GM12891 (cell line): ENCODE results near the gene ENG.

ENCODE experiments used
- DNase-seq: peaks from one replicate; pipeline ENCODE4 v3.0.0; 2011; ENCODE audit warnings: low spot score; ENCODE audit not compliant: insufficient read length
- FAIRE-seq: peaks from 2 replicates; lab custom pipeline; 2011; peaks lifted over from hg19 to GRCh38; lab: Jason Lieb, UNC
- PAX5 ChIP-seq: IDR thresholded peaks from 2 replicates; pipeline ENCODE4 v1.6.1; 2011; ENCODE audit warnings: low read length, moderate library complexity, mild to moderate bottlenecking; ENCODE audit not compliant: insufficient read depth, severe bottlenecking
- POLR2A ChIP-seq: IDR thresholded peaks from 2 replicates; pipeline ENCODE4 v1.6.1; 2011; ENCODE audit warnings: low read depth, low read length, control low read depth
- POLR2AphosphoS5 ChIP-seq: IDR thresholded peaks from 2 replicates; pipeline ENCODE4 v1.6.1; 2011; ENCODE audit warnings: low read depth, low read length, control low read depth
- POU2F2 ChIP-seq: IDR thresholded peaks from 2 replicates; pipeline ENCODE4 v1.6.1; 2011; ENCODE audit warnings: low read depth, mild to moderate bottlenecking, control low read depth, low read length, moderate library complexity
- SPI1 ChIP-seq: IDR thresholded peaks from 2 replicates; pipeline ENCODE4 v1.6.1; 2011; ENCODE audit warnings: low read depth, low read length, control low read depth
- TAF1 ChIP-seq: IDR thresholded peaks from 2 replicates; pipeline ENCODE4 v1.6.1; 2011; ENCODE audit warnings: low read depth, low read length, control low read depth

Gene ENG

DNA sequence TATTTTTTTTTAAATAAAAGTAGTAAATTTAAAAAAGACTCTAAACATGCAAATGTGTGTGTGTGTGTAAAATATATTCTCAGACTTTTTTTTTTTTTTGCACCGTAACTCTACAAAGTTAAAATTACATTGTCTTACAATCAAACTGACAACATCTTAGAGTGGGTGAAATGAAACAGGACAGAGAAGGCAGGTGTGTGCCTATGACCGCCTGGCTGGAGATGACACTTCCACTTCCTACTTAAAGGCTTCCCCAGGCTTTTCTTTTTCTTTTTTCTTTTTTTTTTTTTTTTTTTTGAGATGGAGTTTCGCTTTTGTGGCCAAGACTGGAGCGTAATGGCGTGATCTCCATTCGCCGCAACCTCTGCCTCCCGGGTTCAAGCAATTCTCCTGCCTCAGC lies 25.7 kb upstream of the ENG start:
- no peak for DNase-seq
- TF ChIP-seq SPI1 = peak; percentile 50
- TF ChIP-seq POU2F2 = no peak

GRCh38 chr9:127878652-127879390 lies 24.4 kb upstream of the ENG start:
- TF ChIP-seq POU2F2 = peak; percentile 30; the same call in 1 of the 2 replicates
- no peak for TF ChIP-seq POLR2A
- DNase-seq (no peak), FAIRE-seq (no peak)

More for the DNA sequence above, 25.7 kb upstream of the ENG start:
- FAIRE-seq = no peak

DNA sequence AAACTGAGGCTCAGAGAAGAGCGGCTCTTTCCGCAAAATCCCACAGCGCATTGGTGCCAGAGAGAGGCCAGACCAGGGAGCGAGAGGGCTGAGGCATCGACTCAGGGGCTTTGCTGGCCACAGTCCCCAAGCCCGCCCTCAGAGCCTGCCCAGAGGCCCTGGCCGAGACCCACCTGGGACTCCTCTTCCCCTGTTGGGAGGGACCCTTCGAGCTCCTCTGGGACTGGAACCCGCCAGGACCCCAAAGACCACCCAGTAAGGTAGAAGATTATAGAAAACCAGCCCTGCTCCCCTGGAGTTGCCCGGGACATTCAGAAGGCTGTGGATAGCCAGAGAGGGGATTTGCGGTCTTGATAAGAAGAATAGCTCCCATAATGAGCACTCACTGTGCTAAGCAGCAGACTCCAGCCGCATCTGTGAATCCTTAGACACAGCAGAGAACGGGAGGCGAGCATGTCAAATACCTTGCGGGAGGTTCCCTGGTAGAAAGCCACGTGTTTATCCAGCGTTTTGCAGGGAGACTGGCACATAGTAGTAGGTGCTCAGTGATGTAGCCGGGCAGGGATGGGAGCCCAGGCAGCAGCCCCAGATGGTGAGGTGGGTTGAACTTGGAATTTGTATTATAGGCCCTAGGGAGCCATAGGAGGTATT lies 23.7 kb upstream of the ENG start:
- DNase-seq (no peak), FAIRE-seq (no peak)
- TF ChIP-seq POU2F2 = no peak
- TF ChIP-seq POLR2AphosphoS5 = no peak
- TF ChIP-seq POLR2A = no peak
- no peak for TF ChIP-seq PAX5
- no peak for TF ChIP-seq TAF1
- TF ChIP-seq SPI1 = no peak

- no peak for DNase-seq
- FAIRE-seq = no peak
- TF ChIP-seq PAX5 (no peak), TAF1 (no peak), POLR2AphosphoS5 (no peak), SPI1 (no peak), POU2F2 (no peak), POLR2A (no peak)
Observed at GRCh38 chr9:127877566-127877998, 23.1 kb upstream of the ENG start, which contains the start of gene AK1. AK1 (minus strand) TSS chr9:127877675; CDS start chr9:127874617, 3,058 bp downstream.

DNA sequence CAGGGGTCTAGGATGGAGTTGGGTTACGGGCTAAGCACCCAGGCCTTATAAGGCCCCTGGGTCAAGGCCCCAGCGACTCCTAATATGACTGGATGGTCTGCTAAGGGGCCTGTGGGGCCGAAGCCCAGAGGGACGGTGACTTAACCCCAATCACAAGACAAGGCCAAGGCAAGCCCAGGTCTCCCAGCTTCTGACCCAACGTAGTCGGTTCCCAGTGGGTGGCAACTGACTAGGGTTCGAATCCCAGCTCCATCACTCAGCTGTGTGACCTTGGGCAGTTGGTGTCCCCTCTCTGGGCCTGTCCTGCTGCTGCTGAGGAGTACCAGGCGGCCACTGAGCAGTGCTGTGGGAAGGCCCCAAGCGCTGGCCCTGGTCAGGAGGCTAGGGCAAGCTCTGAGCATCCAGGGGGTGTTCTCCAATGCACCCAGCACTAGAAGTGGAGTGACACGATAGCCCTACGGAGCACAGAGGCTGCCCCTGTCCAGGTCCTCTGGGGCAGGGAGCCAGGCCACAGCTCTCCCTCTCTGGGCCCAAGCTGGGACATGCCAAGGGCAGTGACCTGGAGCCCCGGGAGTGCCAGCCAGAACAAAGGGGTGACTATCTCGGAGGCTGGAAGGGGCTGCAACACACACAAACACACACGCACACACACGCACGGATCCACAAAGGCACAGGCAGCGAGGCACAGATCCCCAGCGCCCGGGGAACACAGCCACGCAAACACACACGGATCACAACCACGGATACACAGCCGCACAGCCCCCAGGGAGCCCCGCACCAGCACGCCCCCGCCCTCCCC lies 22.5 kb upstream of the ENG start:
- DNase-seq (no peak), FAIRE-seq (no peak)

DNA sequence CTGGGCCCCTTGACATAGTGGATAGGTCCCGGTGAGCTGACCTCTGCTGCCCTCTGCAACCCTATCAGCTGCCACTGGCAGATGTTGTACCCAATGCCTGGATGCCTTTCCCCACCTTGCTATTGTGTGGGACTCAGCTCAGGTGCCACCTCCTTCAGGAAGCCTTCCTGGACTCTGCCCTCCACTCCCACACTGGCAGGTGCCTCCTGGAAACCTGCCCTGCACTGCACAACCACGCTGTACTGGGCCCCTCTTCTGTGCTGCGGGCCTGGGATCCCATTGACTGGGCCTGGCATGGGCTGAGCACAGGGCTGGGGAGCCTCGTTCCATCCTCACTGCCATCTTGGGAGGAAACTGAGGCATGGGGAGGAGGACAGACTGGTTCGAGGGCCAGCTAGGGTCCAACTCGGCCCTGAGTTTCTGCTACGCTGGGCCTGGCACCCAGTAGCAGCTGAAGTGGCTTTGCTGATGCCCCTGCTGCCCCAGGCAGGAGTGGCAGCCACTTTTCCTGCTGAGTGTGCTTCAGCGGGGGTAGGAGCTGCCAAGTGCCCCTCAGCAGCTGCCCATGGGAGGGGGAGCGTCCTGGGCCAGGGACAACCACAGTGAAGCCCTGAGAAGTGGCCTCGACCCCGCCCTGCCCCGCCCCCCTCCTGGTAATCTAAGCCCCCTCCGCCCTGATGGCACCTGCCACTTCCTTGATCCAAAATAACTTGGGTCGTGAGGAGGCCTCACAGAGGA lies 21.7 kb upstream of the ENG start:
- no peak for FAIRE-seq
- TF ChIP-seq TAF1 (no peak), POLR2A (no peak), POU2F2 (no peak), POLR2AphosphoS5 (no peak), SPI1 (no peak), PAX5 (no peak)
- DNase-seq = no peak

More for the DNA sequence above, 22.5 kb upstream of the ENG start:
- TF ChIP-seq SPI1 = no peak
- TF ChIP-seq POLR2AphosphoS5 = no peak
- no peak for TF ChIP-seq POLR2A
- no peak for TF ChIP-seq PAX5
- no peak for TF ChIP-seq TAF1
- TF ChIP-seq POU2F2 = no peak

DNA sequence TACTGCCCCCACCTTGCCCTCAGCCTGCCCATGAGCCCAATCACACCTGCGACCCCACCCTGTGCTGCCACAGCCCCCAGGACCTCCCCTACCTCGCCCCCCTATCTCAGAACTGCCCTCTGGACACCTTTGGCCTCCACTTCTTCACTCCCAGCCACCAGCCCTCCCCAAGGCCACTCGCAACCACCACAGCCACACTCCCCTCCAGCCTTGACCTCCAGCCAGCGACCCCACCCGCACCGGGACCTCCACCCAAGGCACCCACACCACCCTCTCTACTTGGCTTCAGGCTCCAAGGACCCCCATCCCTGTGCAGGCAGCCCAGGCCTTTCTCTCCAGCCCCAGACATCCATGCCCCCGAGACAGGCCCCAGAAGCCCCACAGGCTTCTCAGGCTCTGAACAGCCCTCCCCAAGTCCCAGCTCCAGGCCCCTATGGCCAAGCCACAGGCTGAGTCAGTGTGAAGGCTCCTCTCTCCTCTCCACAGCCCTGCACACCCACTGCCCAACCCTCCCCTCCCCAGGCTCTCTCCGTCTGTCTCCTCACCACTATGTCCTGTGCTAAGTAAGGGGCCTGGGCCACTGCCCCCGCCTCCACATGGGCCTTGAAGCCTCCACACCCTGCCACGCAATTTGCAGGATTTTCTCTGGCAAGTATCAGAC lies 21.0 kb upstream of the ENG start:
- TF ChIP-seq POU2F2 = no peak
- no peak for TF ChIP-seq PAX5
- TF ChIP-seq SPI1 = no peak
- no peak for TF ChIP-seq TAF1
- no peak for TF ChIP-seq POLR2AphosphoS5
- no peak for TF ChIP-seq POLR2A
- DNase-seq = no peak
- FAIRE-seq = no peak

DNA sequence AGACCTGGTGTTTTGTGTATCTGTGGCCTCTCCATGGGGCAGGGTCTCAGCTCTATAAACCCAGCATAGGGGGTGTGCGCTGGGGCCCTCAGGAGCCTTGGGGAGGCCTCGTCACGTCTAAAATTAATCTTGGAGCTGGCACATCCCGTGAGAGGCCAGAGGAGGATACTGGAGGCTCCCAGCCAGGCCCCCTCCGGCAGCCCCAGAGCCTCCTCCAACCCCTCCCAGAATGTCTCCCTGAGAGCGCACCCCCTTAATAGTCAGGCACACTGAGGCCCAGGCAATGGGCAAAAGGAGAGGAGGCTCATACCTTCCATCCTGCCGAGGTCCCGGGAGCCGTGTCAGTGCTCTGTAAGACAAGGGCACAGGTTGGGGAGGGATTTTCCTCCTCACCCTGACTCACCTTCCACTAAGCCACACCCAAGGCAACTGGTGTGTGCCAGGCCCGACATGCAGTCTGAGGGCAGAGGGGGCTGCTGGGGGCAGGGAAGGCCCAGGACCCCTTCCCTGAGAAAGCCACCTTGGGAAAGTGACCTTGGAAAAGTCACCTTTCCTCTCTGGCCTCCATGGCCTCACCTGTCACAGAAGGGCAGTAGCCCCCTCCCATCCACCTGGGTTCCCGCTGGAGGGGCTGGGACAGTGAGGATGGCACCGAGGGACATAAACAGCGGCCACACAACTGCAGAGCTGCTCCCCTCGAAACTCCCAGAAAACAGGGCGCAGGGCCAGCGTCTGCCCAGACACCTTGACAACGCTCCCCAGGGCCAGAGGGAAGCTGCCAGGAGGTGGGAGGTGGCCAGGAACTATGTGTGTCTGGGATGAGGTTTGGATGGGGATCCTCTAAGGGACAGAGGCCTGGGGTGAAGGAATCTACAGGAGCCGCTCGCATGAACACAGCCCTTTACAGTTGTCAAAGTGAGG lies 20.1 kb upstream of the ENG start:
- FAIRE-seq (no peak), DNase-seq (no peak)
- TF ChIP-seq TAF1 (no peak), SPI1 (no peak), POLR2A (no peak), POLR2AphosphoS5 (no peak), PAX5 (no peak), POU2F2 (no peak)
